Fibroblast of lung (primary cell): ENCODE data around the gene RPE.

Experiments
- CTCF ChIP-seq, 2 donors: IDR thresholded peaks in 1 of 2; conservative IDR thresholded peaks in 1 of 2; 1 replicate in 1 of 2; 2 replicates in 1 of 2; pipeline ENCODE4 v1.5.1; 2011 to 2012; ENCODE audit warnings: low read length in 2 of 2, control low read depth in 1 of 2, inconsistent platforms in 1 of 2, low read depth in 1 of 2, mild to moderate bottlenecking in 1 of 2
- EZH2 ChIP-seq: IDR thresholded peaks from 2 replicates; pipeline ENCODE4 v1.5.1; 2012; ENCODE audit warnings: low read length, control low read depth, mild to moderate bottlenecking; ENCODE audit errors: missing control alignments

GRCh38 chr2:210046851-210047500 is 44.5 kb downstream of the RPE start:
- TF ChIP-seq CTCF (conservative IDR thresholded peaks at IDR 0.05 in 1 of 2, IDR thresholded peaks at IDR 0.05 in 1 of 2; ENCODE audit: low read depth in 1 of 2, low read length in 2 of 2) (no peak), EZH2 (no peak)
